Activated gamma-delta T cell treated with Interleukin-2 at 50 U/mL for 16 hours (primary cell): Measurements from ENCODE around the gene MACROH2A2.
"Not testable (repeated sequence)": the region's sequence is repeated elsewhere in the genome, so short reads cannot be mapped to it uniquely, and the experiment has no call there.

Source experiments
- DNase-seq: peaks from one replicate; pipeline ENCODE4 v3.0.0-alpha.2; 2020

The MACROH2A2 gene

DNA sequence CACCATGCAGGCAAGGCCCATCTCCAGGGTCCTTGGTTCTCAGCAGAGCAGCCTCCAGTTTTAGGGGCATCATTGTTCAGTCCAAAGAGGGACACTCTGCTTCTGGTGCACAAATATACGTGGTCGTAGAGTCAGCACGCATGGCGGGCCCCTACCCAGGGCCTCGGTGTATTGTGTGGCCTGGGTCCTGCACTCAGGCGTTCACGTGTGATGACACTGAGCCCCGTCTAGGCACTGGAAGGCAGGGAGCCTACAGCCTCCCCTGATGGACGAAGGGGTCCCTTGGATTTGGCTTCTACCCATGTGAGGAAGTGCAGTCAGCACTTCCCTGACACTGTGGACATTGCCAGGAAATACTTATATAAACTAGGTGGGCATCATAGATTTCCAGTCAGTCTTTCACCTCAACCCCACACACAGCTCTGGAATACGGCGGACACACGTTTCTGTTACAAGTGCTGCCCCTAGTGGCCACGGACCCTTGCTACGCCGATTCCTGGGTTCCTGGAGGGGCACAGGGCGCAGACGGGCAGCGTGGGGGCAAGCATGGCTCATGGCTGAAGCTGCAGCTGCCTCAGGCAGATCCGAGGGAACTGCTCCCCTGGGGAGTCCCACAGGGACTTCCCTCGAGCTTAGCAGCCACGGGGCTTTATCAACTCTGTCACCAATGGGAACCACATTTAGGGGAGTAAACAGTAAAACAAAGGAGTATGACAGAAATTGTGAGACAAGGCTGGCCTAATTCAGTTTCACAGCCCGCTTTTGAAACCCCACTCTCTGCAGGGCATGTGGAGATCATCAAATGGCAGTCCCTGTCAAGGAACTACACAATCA, 54.5 kb downstream of the MACROH2A2 start:
- no peak for DNase-seq

GRCh38 chr10:70109064-70109729, 56.6 kb downstream of the MACROH2A2 start:
- no peak for DNase-seq

DNA sequence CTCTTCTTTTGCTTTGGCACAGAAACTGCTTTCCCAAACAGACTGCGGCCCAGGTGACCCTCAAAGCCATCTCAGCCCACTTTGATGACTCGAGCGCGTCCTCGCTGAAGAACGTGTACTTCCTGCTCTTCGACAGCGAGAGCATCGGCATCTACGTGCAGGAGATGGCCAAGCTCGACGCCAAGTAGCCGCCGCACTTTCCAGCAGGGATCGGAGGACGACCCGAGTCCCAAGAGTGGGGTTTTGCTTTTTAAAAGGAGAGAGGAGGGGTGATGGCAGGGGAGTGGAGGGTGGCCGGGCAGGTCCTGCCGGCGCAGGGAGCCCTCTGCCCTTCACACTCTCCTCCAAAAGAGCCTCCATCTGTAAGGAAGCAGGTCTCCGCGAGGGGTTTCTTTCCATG, 58.9 kb downstream of the MACROH2A2 start:
- no peak for DNase-seq

DNA sequence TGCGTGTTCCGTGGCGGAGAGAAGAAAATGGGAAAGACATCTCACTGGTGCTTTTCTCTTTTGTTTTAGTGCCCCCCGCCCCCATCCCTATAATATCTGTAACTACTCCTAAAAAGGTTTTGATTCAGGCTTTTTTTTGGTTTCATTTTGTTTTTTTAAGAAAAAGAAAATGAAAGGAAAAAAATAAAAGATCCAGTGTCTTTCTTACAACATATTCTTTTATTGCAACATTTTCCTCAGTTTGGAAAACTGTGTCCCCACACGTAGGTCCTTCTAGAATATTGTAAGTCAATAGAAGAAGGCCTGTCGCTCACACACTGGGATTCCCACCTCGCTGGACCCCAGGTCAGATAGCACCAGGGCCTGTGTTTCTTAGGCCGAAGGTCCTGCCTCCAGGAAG, 59.4 kb downstream of the MACROH2A2 start:
- DNase-seq = no peak

- no peak for DNase-seq
Observed at GRCh38 chr10:70114902-70115301, 62.3 kb downstream of the MACROH2A2 start.

DNA sequence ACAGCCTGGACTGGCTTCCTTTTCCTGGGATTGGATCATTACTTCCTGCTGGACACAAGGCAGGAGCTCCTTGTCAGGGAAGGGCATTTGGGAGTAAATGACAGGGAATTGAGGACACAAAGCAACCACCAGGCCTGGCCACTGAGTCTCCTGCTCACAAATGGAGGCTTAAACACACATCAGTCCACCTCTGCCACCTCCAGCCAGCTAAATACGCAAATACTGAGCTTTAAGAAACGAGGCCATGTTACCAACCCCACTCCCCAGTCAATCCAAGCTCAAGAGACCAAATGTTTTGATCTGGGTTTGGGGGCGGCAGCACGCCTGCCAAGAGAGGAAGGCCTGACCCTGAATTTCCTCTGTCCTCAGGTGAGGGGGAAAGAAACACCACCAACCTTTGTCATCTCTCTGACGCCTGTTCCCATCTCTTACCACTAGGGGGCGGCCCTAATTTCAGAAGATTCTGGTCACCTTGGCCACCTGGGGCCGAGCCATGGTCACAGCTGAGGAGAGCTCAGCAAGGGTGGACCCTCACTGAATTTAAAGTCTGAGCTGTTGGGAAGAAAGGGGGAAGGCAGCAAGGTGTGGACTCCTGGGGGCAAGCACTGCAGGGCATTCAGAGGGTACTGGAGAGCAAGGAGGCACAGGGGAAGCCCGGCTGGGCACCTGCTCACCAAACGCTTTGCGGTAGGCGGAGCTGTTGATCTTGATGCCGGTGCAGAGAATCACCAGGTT, 63.5 kb downstream of the MACROH2A2 start:
- peak; percentile 61 for DNase-seq

DNA sequence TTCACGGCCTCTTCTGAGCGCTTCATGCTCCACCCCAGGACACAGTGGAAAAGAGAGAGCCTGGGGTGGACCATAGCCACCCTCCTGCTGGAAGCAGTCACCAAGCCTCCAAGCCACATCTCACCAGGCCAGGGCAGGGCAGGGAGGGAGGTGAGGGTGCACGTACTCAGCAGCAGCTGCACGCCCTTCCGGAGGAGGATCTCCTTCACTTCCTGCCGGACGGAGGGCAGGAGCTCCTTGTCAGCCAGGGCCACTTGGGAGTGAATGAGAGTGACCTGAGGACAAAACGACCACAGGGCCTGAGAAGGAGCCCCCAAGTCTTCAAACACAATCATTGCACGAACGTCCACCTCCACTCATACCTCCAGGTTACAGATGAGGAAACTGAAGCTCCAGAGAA, 65.0 kb downstream of the MACROH2A2 start:
- no peak for DNase-seq

DNA sequence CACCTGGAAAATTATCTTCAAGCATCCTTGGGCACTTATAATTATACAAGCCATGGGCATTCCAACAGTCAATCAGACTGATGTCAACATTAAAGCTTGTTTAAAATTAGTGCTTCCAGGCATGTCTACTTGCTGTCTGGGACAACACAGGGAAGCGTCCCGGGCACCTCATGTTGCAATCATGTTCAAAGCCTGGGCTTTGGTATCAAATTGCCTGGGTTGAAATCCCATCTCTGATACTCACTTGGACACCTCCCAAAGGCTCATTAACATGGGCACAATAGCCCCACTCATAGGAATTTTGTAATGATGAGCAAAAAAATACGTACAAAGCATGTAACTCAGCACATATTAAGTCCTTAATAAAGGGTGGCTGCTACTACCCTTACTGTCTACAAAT, 65.5 kb downstream of the MACROH2A2 start:
- DNase-seq = no peak

GRCh38 chr10:70119197-70119596, 66.6 kb downstream of the MACROH2A2 start:
- DNase-seq = no peak

- no peak for DNase-seq
Observed at GRCh38 chr10:70119623-70120022, 67.0 kb downstream of the MACROH2A2 start.

DNA sequence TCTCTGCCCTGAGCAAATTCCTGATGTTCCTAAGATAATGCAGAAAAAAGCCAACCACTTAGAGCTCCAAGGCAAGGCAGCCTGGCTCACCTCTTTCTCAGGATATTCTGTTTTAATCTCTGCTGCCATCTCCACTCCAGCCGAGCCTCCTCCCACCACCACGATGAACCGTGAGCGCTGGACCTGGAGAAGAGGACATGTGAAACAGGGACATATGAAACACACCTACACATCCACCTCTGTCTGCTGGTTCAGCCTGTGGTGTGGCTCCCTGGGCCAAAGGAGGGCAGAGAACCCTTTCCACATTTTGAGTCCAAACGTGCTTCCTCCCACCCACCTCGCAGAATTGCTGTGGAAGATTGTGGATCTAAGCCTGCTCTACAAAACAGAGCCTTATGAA, 67.8 kb downstream of the MACROH2A2 start:
- DNase-seq = no peak

DNA sequence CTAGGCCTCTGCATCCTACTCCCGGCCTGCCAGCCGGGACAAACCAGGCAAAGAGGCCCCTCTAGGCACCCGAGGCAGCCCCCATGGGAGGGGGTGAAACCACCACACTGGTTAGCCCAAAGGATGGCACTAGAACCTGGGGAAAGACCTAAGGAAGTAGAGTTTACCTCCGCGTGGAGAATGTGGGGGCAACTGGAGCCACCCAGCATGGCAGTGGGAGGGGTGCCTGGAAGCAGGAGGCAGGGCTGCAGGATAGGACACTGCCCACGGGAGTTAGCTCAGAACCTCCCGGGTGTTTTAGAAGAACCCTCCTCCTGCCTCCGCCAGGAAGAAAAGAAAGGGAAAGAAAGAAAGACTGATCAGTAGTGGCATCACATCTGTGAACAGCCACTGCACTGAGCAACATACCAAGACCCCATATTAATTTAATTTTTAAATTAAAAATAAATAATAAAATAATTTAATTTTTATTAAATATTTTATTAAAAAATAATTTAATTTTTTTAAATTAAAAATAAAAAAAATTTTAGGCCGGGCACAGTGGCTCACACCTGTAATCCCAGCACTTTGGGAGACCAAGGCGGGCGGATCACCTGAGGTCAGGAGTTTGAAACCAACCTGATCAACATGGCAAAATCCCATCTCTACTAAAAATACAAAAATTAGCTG, 68.8 kb downstream of the MACROH2A2 start:
- DNase-seq = no peak

DNA sequence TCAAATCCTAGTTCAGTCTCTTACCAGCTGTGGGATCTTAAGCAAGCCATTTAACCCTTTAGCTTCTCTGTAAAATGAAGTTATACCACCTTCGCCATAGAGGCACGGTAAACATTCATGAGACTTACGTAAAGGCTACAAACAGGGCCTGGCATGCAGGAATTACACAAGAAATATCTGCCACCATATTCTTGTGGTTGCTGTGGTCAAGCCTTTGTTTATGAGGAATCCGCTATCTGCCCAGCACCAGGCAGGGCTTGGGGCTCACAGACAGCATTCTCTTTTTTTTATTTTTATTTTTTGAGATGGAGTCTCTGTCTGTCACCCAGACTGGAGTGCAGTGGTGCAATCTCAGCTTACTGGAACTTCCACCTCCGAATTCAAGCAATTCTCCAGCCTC, 70.1 kb downstream of the MACROH2A2 start:
- no peak for DNase-seq

- not testable (repeated sequence) for DNase-seq
Observed at GRCh38 chr10:70123166-70123565, 70.5 kb downstream of the MACROH2A2 start.

- DNase-seq = no peak
Observed at GRCh38 chr10:70123817-70124216, 71.2 kb downstream of the MACROH2A2 start.

- no peak for DNase-seq
Observed at GRCh38 chr10:70124415-70124814, 71.8 kb downstream of the MACROH2A2 start.

DNA sequence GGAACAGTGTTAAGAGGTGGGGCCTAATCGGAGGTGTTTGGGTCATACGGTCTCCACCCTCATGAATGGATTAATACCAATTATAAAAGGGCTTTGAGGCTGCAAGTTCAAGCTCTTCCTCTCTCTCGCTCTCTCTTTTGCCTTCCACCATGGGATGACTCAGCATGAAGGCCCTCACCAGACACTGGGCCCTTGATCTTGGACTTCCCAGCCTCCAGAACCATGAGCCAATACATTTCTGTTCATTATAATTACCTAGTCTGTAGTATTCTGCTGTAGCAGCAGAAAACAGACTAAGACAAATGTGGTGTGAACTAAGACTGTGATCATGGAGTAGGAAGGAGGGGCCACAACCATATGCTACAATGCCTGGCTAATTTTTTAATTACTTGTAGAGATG, 72.3 kb downstream of the MACROH2A2 start:
- no peak for DNase-seq

DNA sequence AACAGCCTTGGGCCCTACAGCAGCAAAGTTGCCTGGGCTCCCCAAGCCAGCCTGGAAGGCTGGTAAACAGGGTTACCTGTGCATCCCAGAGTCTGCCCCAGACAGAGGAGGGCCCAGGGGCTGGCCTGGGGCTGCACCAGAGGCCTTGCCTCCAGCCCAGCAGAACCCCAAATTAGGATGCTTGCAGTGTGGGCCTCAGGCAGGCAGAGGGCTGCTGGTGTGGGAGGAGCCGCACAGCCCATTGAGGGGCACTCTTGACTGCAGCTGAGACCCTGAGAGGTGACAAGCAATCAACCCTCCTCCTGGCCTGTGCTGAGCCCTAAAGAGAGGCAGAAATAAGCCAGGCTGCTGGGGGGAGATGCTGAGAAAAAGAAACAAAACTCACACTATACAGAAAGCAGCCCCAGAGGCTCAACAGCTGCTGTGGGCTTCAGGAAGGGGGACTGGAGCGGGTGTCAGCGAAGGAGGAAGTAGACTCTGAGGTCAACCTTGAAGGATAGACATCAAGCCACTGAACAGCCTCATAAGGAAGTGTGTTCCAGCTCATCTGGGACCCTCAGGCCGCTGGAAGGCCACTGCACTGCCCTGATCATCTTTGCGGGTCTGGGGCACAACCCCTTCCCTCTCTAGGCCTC, 73.4 kb downstream of the MACROH2A2 start:
- DNase-seq = no peak

DNA sequence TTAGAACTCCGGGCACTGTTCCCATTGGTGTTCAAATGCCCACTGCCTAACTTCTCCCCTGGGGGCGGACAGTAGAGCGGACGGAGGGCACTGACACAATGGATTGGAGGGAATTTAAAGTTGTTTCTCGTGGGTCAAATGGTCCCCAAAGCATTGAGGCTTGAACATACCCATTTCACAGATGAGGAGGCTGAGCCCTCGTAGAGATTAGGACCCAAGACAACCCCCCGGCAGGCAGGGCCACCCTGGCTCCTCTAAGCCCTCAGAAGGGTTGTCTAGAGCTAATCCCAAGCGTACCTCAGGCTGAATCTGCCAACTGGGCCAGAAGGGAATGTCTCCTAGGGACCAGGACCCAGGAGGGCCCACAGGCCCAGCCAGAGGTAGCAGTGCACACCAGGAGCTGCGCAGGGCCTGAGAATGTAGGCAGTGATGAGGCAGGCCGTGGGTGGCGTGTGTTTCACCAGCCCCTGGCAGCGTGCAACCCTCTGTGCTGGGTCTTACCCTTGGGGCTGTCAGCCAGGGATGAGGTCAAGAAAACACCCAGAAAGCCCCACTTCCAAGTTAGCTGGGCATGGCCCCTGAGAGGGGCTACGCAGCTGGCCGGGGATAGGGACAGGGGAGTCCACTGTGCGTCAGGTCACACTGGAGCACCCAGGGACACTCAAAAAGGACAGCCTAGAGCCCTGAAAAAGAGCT, 74.2 kb downstream of the MACROH2A2 start:
- no peak for DNase-seq

DNA sequence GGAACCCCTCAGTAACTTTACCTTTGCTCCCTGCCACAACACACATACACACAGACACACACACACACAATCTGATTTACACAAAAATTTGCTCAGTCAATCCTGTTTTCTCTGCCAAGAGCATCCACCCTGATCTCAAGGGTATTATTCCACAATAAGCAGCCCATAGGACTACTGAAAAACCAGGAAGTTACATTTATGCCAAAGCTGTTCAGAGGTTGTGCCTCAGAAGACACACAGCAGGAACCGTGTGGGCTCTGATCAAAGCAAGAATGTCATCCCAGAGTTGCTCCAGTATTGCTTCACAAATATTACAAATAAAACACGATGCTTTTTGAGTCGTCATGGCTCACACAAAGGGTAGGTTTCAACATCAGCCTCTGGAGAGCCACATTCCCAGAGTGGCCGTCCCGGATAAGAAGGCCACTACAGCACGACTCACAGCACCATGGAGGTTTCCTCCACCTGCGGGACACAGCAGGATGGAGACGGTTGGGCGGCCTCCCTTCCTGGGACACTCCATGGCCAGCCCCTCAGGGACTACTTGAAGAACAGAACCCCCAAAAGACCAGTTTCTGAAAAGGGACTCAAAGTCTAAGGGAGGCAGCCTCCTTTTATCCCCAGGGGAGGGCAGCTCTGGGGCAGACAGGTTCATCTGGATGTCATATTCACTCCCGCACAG, 78.4 kb downstream of the MACROH2A2 start:
- DNase-seq = no peak

DNA sequence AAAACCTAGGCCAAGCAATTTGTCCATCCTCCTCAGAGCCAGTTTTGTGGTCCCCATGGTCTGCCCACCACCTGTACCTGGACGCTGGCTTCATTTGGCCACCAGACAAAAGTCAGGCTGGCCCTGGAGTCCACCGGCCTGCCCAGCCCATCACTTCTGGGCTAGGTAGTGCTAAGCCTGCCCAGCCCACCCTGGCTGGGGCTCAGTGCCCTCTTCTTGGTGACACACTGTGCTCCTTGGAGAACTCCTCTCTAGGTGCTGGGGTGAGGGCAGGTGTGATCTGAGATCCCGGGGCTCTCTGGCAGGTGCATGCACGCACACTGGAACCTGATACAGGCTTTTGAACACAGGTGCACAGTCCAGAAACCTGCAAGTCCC, 78.9 kb downstream of the MACROH2A2 start:
- no peak for DNase-seq
